Upper lobe of left lung (tissue), 4 donors: ENCODE data around the gene POLN.

ENCODE experiments used
- CTCF ChIP-seq, 6 experiments: fragments of 450-650 bp in 4 of 6; fragments of 200-600 bp in 2 of 6; sonication (generic) in 2 of 6; IDR thresholded peaks; one replicate each; pipeline ENCODE4 v1.5.1; 2016 to 2019; ENCODE audit warnings: antibody characterized with exemption in 6 of 6
- EP300 ChIP-seq, 4 donors: sonication (generic); formaldehyde crosslinking; IDR thresholded peaks; one replicate each; pipeline ENCODE4 v1.5.1; 2017; ENCODE audit warnings: antibody characterized with exemption in 4 of 4, control low read depth in 2 of 4
- POLR2A ChIP-seq, 4 donors: fragments of 450-650 bp; IDR thresholded peaks; one replicate each; pipeline ENCODE4 v1.5.1; 2016 to 2017; ENCODE audit warnings: antibody characterized with exemption in 4 of 4, mild to moderate bottlenecking in 2 of 4
- POLR2AphosphoS5 ChIP-seq, 2 donors: sonication (generic); formaldehyde crosslinking; IDR thresholded peaks; one replicate each; pipeline ENCODE4 v1.5.1; 2017; ENCODE audit warnings: antibody characterized with exemption in 2 of 2

DNA sequence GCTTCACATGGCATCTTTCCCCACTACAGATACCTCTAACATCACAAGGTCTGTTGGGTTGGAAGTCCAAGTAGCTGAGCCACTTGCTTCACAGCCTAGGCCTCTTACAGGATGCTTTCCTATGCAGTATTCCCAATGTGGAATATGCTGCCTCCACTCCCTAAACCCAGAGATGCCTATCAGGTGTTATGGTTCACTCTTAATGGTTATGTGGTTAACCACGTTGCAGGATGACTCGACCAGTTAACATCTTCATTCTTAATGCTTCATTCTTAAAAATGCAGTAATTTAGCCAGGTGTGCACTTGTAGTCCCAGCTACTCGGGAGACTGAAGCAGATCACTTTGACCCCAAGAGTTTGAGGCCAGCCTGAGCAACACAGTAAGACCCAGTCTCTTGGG lies 24.2 kb downstream of the POLN start:
- TF ChIP-seq CTCF (IDR thresholded peaks at IDR 0.05) (no peak), EP300 (IDR thresholded peaks at IDR 0.05) (no peak), POLR2AphosphoS5 (IDR thresholded peaks at IDR 0.05) (no peak), POLR2A (IDR thresholded peaks at IDR 0.05) (no peak)
